GM21423 (cell line): ENCODE measurements around the gene MT2A.

ENCODE experiments used
- ATAC-seq: cut with Tn5 transposase; IDR thresholded peaks from one replicate; pipeline ENCODE4 v1.9.1; 2021; ENCODE audit warnings: mild to moderate bottlenecking, moderate library complexity; ENCODE audit not compliant: unreplicated experiment

The MT2A gene

GRCh38 chr16:56594292-56594619 is 14.1 kb upstream of the MT2A start:
- no peak for ATAC-seq

- ATAC-seq, result no peak
Measured at GRCh38 chr16:56600398-56600999, 7.9 kb upstream of the MT2A start.

DNA sequence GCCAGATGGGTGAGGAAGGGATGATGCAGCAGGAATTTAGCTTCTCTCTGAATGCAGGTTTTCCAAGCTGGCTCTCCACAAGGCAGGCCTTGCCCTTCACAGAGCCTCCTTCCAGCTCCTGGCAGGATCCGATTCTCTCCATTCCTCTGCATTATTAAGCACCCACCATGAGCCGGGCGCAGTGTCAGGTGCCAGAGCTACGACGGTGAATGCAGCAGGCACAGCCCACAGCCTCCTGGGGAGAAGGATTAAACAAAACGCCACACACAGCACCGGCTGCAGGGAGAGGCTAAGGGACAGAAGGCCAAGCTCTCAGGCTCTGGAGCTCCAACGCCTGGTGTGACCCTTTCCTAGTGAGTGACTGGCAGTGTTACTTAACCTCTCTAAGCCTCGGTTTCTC is 7.1 kb upstream of the MT2A start:
- ATAC-seq, result no peak

GRCh38 chr16:56603589-56603988 is 4.8 kb upstream of the MT2A start:
- no peak for ATAC-seq

GRCh38 chr16:56604966-56605365 is 3.4 kb upstream of the MT2A start:
- ATAC-seq, result no peak

GRCh38 chr16:56605475-56605874 is 2.9 kb upstream of the MT2A start:
- no peak for ATAC-seq

DNA sequence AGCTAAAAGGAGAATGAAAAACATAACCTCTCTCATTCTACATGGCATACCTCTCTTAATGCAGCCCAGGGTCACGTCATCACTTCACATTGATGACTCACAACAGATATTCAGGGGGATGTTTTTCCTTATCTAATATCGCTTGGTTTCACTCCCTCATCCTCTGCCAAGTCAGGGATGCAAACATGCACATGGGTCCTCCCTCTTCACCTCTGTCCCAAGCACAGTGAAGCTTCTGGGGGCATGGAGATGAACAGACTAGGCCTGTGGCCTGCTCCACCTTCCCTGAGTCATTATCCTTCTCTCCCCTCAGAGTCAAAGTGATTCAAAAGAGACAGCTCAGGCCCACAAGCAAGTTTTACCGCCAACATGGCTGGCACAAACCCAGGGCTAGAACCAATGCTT is 2.3 kb upstream of the MT2A start:
- ATAC-seq, result no peak

- ATAC-seq, result no peak
Measured at GRCh38 chr16:56606476-56607108, 1.8 kb upstream of the MT2A start.

DNA sequence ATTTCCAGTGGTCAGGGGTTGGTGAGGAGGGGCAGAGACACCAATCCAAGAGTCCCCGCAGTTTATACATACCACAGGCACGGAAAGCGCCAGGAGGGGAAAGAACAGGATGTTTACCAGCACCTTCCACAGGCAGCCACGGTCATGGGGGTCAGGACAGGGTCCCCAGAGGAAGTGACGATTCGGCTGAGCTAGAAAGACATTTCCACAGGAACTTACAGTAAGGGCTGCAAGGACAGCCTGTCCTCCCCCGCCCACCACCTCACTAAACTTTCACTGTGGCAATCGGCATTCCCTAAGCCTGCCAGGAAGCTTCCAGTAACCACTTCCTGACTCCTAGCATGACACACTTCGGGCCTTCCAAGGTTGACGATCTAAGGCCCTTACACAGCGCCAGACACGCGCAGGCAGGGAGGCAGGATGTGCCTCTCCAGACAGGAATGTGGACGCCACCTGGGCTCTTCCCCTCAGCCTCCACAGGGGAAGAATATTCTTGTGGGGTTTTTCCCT is 1.2 kb upstream of the MT2A start:
- no peak for ATAC-seq

DNA sequence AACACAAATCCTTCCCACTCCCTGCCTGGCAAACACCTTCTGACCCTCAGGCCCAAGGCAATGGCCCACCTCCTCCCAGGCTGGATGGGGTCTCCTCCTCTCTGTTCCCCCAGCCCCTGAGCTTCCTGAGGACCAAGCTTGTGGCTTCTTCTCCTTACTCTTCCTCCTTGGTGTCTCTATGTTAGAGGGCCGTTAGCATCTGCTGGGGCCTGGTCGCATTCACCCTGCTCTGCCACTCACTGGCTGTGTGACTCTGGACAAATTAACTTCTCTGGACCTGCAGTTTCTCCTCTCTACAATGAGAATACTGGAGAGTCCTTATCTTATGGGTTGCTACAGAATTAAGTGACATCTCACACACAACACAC is 725 bp upstream of the MT2A start:
- ATAC-seq, result no peak

DNA sequence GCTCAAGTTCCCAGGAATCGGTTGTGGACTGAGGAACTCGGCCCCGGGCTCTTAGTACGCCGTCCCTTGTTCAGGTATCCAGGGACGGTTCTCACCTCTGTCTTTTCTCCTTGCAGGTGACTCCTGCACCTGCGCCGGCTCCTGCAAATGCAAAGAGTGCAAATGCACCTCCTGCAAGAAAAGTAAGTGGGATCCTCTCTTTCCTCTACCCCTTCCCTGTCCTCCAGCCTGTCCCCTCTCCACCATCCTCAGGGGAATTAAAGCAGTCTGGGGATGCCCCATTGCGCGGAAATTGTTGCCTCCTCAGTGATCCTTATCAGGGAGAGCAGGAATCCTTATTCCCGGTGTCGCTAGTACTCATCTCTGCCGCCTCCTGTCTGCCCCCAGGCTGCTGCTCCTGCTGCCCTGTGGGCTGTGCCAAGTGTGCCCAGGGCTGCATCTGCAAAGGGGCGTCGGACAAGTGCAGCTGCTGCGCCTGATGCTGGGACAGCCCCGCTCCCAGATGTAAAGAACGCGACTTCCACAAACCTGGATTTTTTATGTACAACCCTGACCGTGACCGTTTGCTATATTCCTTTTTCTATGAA is 585 bp downstream of the MT2A start:
- no peak for ATAC-seq

DNA sequence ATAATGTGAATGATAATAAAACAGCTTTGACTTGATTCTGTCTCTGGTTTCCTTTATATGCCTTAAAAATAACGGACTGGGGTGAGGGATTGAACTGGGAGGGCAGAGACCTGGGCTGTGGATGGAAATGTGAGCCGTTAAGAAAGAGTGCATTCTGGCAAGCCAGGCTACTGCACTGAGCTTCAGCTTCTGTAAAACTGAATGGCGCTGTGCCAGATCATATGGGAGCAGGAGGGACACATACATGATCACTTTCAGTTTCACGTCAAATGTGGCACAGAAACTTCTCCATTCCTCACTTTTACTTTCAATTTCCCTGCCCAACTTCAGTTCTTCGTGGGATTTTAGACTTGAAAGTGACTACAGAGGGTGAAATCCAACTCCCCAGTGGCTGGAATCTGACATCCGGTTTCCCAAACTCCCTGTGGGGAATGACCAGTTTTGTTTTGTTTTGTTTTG is 1.1 kb downstream of the MT2A start:
- ATAC-seq, result peak; percentile 48

DNA sequence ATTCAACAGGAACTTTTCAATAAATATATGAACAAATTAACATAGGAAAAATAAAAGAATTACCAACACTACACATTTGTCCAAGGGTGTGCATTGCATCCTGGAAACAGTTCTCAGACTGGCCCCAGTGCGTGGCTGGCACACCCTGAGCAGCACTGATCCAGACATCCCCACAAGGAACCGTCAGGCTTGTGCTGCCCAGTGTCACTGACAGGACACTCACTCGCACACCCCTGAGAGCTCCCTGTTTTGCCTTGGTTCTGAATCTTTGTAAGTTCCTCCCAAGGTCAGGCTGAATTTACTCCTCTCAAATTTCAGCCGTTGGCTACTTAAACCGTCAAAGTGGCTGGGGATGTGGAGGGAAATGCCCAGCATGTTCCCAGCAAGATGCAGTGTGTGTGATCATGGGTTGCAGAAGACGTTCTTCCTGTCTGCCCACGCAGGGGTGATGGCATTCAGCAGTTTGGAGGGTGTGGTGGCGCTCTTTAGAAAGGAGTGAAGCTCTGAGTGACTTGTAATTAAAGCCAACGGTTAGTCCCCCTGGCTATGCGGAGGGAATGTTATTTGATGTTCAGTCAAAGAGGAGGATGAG is 1.7 kb downstream of the MT2A start:
- no peak for ATAC-seq

DNA sequence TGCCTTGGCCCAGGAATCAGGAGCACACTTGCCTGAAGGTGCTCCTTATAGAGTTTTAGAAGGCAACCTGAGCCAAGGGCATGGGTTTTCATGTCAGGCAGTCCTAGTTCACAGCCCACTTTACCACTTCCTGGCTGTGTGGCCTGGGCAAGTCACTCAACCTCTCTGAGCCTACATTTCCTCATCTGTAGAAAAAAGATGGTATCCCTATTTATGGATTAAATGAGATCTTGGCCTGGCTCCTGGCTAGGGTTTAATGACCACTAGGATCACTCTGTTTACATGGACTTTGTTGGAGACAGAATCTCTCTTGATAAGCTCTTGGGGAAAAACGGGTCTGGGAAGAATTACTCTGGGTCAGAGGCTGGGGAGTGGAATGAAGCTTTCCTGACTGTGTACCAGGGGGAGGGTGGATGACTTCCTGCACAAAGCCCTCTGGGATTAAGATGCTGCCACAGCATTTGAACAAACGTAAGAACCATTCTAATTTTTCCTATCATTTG is 2.3 kb downstream of the MT2A start:
- ATAC-seq, result no peak

DNA sequence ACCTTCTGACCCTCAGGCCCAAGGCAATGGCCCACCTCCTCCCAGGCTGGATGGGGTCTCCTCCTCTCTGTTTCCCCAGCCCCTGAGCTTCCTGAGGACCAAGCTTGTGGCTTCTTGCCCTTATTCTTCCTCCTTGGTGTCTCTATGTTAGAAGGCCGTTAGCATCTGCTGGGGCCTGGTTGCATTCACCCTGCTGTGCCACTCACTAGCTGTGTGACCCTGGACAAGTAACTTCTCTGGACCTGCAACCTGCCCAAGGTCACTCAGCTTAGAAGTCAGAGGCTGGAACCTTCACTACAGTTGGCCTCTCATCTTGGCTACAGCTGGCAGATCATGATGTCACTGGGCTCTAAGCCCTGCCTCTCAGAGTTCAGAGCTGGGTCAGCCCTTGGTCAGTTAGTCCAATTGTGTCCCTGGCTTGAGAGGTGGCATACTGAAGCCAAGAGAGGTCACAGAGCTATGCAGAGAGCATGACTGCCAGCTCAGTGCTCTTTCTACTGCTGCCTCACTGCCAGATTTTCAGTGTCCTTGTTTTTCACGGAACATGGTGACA is 3.0 kb downstream of the MT2A start:
- ATAC-seq, result no peak

GRCh38 chr16:56613706-56614105 is 5.3 kb downstream of the MT2A start:
- no peak for ATAC-seq

- ATAC-seq, result no peak
Measured at GRCh38 chr16:56614549-56614991, 6.2 kb downstream of the MT2A start.

- ATAC-seq, result no peak
Measured at GRCh38 chr16:56615353-56615752, 7.0 kb downstream of the MT2A start.

- no peak for ATAC-seq
Measured at GRCh38 chr16:56616608-56617211, 8.3 kb downstream of the MT2A start.

DNA sequence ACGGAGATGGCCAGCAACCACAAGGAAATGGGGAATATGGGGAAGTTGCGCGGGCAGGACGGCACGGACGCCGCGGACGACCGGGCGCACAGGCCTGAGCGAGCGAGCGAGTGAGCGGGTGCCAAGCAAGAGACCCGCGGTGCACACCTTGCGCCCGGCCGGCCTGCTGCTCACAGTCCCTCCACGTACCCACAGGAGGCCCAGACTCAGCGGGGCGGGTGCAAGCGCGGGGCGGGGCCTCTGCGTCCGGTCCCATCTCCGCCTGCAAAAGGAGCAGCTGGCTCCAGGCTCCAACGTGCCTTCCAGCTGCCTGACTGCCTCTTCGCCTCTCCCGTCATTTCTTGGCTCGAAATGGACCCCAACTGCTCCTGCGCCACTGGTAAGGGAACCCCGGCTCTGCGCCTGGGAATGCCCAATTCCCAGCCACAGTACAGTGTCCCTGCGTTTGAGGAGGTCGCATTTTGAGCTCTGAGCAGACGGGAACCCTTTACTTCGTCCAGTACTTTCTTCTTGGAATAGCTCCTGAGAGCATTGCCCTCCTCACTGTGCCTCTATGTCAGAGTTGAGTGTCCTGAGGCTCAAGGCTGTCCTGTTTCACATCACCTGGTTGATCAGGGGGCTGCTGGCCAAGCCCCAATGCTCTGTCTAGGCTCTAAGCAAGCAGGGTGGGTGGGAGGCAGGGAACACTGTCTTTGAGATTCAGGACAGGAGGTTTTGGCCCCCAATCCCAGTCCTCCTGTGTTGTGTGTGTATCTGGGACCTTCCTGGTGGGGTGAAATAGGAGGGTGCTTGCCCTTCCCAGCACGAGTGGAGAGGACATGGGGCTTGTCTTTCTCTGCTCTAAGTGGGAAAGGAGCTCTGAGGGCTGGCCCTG is 9.1 kb downstream of the MT2A start:
- ATAC-seq, result no peak
